GM18511 (cell line): Measurements from ENCODE around the gene BLMH.

Experiments
- ATAC-seq: cut with Tn5 transposase; IDR thresholded peaks from one replicate; pipeline ENCODE4 v1.9.1; 2021; ENCODE audit warnings: mild to moderate bottlenecking, moderate library complexity; ENCODE audit not compliant: unreplicated experiment

Gene BLMH

GRCh38 chr17:30309591-30309990, 17.8 kb upstream of the BLMH start:
- ATAC-seq, result no peak

GRCh38 chr17:30308406-30308805, 16.7 kb upstream of the BLMH start:
- ATAC-seq, result no peak

GRCh38 chr17:30304778-30305177, 13.0 kb upstream of the BLMH start:
- no peak for ATAC-seq

- no peak for ATAC-seq
Observed at GRCh38 chr17:30302241-30302640, 10.5 kb upstream of the BLMH start.

- no peak for ATAC-seq
Observed at GRCh38 chr17:30300818-30301217, 9.1 kb upstream of the BLMH start.

- ATAC-seq, result no peak
Observed at GRCh38 chr17:30299000-30299399, 7.3 kb upstream of the BLMH start.

GRCh38 chr17:30297715-30298114, 6.0 kb upstream of the BLMH start:
- ATAC-seq, result no peak

- ATAC-seq, result no peak
Observed at GRCh38 chr17:30296499-30297080, 4.8 kb upstream of the BLMH start.

GRCh38 chr17:30292286-30292858, 628 bp upstream of the BLMH start:
- peak; percentile 23 for ATAC-seq

GRCh38 chr17:30290696-30291542, 825 bp downstream of the BLMH start:
- peak; percentile 51 for ATAC-seq

GRCh38 chr17:30290077-30290476, 1.7 kb downstream of the BLMH start:
- ATAC-seq, result no peak

GRCh38 chr17:30279156-30279555, 12.6 kb downstream of the BLMH start:
- ATAC-seq, result no peak

GRCh38 chr17:30278032-30278431, 13.7 kb downstream of the BLMH start:
- no peak for ATAC-seq

- no peak for ATAC-seq
Observed at GRCh38 chr17:30275911-30276310, 15.8 kb downstream of the BLMH start.

GRCh38 chr17:30274887-30275286, 16.9 kb downstream of the BLMH start:
- ATAC-seq, result no peak

GRCh38 chr17:30273373-30273772, 18.4 kb downstream of the BLMH start:
- no peak for ATAC-seq

- ATAC-seq, result no peak
Observed at GRCh38 chr17:30271102-30271501, 20.6 kb downstream of the BLMH start.

- no peak for ATAC-seq
Observed at GRCh38 chr17:30267625-30268024, 24.1 kb downstream of the BLMH start.

- ATAC-seq, result no peak
Observed at GRCh38 chr17:30263552-30264333, 28.0 kb downstream of the BLMH start.

GRCh38 chr17:30256756-30257506, 34.8 kb downstream of the BLMH start:
- ATAC-seq, result no peak

GRCh38 chr17:30254150-30254549, 37.6 kb downstream of the BLMH start:
- ATAC-seq, result no peak
